ENCODE data around the gene TPRG1L.

Gene TPRG1L

DNA sequence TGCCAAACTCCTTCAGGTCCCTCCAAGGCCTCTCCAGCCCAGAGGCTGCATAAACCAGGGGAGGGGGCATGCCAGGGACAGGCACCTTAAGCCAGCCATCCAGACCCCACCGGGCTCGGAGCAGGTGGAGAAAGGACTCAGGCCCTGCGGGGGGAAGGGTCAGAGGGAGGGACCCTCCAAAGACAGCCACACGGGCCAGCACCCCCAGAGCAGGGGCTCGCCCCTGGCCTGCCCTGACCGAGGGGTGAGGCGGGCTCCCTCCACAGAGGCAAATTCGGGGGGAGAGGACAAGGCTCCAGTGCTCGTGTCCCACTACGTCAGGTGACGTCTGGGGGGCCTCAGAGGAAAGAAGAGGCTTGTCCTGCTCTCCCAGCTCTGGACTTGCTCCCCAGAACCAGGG lies 21.7 kb upstream of the TPRG1L start:
- H3K4me2 ChIP-seq (ENCODE audit: insufficient read depth, low read length) = no peak overlapping the region
- H3K9me3 ChIP-seq (ENCODE audit: insufficient read depth, low read length, severe bottlenecking) = no peaks in the 10 kb centered on the region
- ATAC-seq (ENCODE audit: insufficient read depth, low read depth) = no peak
- no peak overlapping the region for H2AFZ ChIP-seq (ENCODE audit: low read depth, low read length)
- no peaks in the 10 kb centered on the region for H3K4me1 ChIP-seq (ENCODE audit: insufficient read depth, low read length)
- H3K27ac ChIP-seq (ENCODE audit: low read length) = no peak overlapping the region
- H3K36me3 ChIP-seq (ENCODE audit: insufficient read depth, low read length) = no peaks in the 10 kb centered on the region
- no peak overlapping the region for H3K9ac ChIP-seq (ENCODE audit: low read depth, low read length)
- no peak for TF ChIP-seq EZH2 (IDR thresholded peaks at IDR 0.05; ENCODE audit: borderline replicate concordance, low read depth, low read length, severe bottlenecking)
- TF ChIP-seq, protein P1, sequence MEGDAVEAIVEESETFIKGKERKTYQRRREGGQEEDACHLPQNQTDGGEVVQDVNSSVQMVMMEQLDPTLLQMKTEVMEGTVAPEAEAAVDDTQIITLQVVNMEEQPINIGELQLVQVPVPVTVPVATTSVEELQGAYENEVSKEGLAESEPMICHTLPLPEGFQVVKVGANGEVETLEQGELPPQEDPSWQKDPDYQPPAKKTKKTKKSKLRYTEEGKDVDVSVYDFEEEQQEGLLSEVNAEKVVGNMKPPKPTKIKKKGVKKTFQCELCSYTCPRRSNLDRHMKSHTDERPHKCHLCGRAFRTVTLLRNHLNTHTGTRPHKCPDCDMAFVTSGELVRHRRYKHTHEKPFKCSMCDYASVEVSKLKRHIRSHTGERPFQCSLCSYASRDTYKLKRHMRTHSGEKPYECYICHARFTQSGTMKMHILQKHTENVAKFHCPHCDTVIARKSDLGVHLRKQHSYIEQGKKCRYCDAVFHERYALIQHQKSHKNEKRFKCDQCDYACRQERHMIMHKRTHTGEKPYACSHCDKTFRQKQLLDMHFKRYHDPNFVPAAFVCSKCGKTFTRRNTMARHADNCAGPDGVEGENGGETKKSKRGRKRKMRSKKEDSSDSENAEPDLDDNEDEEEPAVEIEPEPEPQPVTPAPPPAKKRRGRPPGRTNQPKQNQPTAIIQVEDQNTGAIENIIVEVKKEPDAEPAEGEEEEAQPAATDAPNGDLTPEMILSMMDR (IDR thresholded peaks at IDR 0.05; ENCODE audit: borderline replicate concordance, extremely low read depth, low read length, poor library complexity, severe bottlenecking) = no peak
- no peak overlapping the region for H3K4me3 ChIP-seq (ENCODE audit: low read depth in 1 of 2, low read length in 2 of 2)
- H3K27me3 ChIP-seq (ENCODE audit: insufficient read depth, low read length, poor library complexity) = no peaks in the 10 kb centered on the region
- no peak for DNase-seq
- H4K20me1 ChIP-seq (ENCODE audit: insufficient read depth, low read length) = no peaks in the 10 kb centered on the region; the same call in 1 of the 2 replicates
- H3K79me2 ChIP-seq (ENCODE audit: insufficient read depth, low read length) = no peaks in the 10 kb centered on the region

GRCh38 chr1:3603571-3604467 lies 21.0 kb upstream of the TPRG1L start:
- ATAC-seq (ENCODE audit: insufficient read depth, low read depth) = no peak
- Histone ChIP-seq H3K9ac (ENCODE audit: low read depth, low read length) (no peak overlapping the region), H3K4me1 (ENCODE audit: insufficient read depth, low read length) (no peaks in the 10 kb centered on the region), H2AFZ (ENCODE audit: low read depth, low read length) (no peak overlapping the region), H4K20me1 (ENCODE audit: insufficient read depth, low read length) (peaks cover 2% of the 10 kb centered on the region; the same call in 1 of the 2 replicates), H3K79me2 (ENCODE audit: insufficient read depth, low read length) (no peaks in the 10 kb centered on the region), H3K36me3 (ENCODE audit: insufficient read depth, low read length) (no peaks in the 10 kb centered on the region), H3K4me2 (ENCODE audit: insufficient read depth, low read length) (no peak overlapping the region), H3K9me3 (ENCODE audit: insufficient read depth, low read length, severe bottlenecking) (no peaks in the 10 kb centered on the region), H3K27me3 (ENCODE audit: insufficient read depth, low read length, poor library complexity) (peaks cover under 1% of the 10 kb centered on the region), H3K4me3 (ENCODE audit: low read depth in 1 of 2, low read length in 2 of 2) (no peak overlapping the region), H3K27ac (ENCODE audit: low read length) (no peak overlapping the region)
- DNase-seq = no peak
- no peak for TF ChIP-seq EZH2 (IDR thresholded peaks at IDR 0.05; ENCODE audit: borderline replicate concordance, low read depth, low read length, severe bottlenecking)
- TF ChIP-seq, protein P1 (IDR thresholded peaks at IDR 0.05; ENCODE audit: borderline replicate concordance, extremely low read depth, low read length, poor library complexity, severe bottlenecking) = no peak

DNA sequence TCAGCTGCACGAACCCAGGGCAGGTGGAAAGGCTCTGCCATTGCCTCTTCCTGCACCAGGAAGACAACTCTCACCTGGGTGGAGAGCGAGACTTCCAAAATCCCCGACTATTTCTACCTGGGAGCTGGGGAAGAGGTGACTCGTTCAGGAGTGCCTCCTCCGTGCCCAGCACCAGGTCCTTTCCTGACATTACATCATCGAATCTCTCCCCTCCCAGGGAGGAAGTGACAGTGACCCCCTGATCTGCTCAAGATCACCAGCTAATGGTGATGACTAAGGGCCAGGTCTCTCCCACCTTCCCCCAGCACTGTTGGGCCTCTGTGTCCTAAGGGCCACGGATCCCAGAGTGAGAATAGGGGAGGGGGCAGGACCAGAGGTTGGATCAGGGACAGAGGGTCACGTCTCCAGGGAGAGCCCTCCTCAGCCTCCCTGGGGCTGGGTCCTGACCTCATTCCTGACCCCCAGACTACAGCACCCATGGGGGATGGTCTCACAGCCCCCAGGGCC lies 20.3 kb upstream of the TPRG1L start:
- ATAC-seq (ENCODE audit: insufficient read depth, low read depth) (no peak), DNase-seq (no peak)
- no peak for TF ChIP-seq EZH2 (IDR thresholded peaks at IDR 0.05; ENCODE audit: borderline replicate concordance, low read depth, low read length, severe bottlenecking)
- TF ChIP-seq, protein P1 (IDR thresholded peaks at IDR 0.05; ENCODE audit: borderline replicate concordance, extremely low read depth, low read length, poor library complexity, severe bottlenecking) = no peak
- no peak overlapping the region for H2AFZ ChIP-seq (ENCODE audit: low read depth, low read length)
- peaks cover 7% of the 10 kb centered on the region for H3K27me3 ChIP-seq (ENCODE audit: insufficient read depth, low read length, poor library complexity)
- no peak overlapping the region for H3K4me2 ChIP-seq (ENCODE audit: insufficient read depth, low read length)
- no peak overlapping the region for H3K9ac ChIP-seq (ENCODE audit: low read depth, low read length)
- no peaks in the 10 kb centered on the region for H3K4me1 ChIP-seq (ENCODE audit: insufficient read depth, low read length)
- H3K27ac ChIP-seq (ENCODE audit: low read length) = no peak overlapping the region
- no peaks in the 10 kb centered on the region for H3K9me3 ChIP-seq (ENCODE audit: insufficient read depth, low read length, severe bottlenecking)
- no peak overlapping the region for H3K4me3 ChIP-seq (ENCODE audit: low read depth in 1 of 2, low read length in 2 of 2)
- no peaks in the 10 kb centered on the region for H3K79me2 ChIP-seq (ENCODE audit: insufficient read depth, low read length)
- H3K36me3 ChIP-seq (ENCODE audit: insufficient read depth, low read length) = no peaks in the 10 kb centered on the region
- H4K20me1 ChIP-seq (ENCODE audit: insufficient read depth, low read length) = peaks cover 9% of the 10 kb centered on the region; the same call in 1 of the 2 replicates

All from DND-41 (cell line).